ENCODE data around the gene HACD3.

The HACD3 gene

DNA sequence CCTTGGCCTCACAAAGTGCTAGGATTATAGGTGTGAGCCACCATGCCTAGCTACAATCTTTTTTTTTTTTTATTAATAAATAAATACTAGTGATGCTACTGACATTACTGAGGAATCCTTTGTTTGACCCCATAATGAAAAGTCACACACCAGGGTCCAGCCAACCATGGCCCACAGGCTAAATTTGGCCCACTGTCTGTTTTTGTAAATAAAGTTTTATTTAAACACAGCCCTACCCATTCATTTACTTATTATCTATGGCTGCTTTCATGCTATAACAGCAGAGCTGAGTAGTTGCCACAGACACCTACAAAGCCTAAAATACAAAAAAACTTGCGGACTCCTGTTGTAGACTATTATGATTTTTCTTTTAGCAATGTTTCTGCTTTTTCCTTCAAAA lies 73.3 kb downstream of the HACD3 start:
- no peak overlapping the region for H3K4me3 ChIP-seq (ENCODE audit: low read depth, low read length)
- no peaks in the 10 kb centered on the region for H3K27me3 ChIP-seq (ENCODE audit: control insufficient read depth, insufficient read depth, low read length)
- H3K4me2 ChIP-seq (ENCODE audit: low read length): no peak overlapping the region
- no peaks in the 10 kb centered on the region for H3K36me3 ChIP-seq (ENCODE audit: control insufficient read depth, insufficient read depth, low read length)
- H3K79me2 ChIP-seq: no peaks in the 10 kb centered on the region
- H3K9me3 ChIP-seq (ENCODE audit: control insufficient read depth, low read length): no peaks in the 10 kb centered on the region
- no peak overlapping the region for H2AFZ ChIP-seq
- no peaks in the 10 kb centered on the region for H3K4me1 ChIP-seq
- H3K27ac ChIP-seq: no peak overlapping the region
- H3K9ac ChIP-seq: no peak overlapping the region
- TF ChIP-seq, protein P1, sequence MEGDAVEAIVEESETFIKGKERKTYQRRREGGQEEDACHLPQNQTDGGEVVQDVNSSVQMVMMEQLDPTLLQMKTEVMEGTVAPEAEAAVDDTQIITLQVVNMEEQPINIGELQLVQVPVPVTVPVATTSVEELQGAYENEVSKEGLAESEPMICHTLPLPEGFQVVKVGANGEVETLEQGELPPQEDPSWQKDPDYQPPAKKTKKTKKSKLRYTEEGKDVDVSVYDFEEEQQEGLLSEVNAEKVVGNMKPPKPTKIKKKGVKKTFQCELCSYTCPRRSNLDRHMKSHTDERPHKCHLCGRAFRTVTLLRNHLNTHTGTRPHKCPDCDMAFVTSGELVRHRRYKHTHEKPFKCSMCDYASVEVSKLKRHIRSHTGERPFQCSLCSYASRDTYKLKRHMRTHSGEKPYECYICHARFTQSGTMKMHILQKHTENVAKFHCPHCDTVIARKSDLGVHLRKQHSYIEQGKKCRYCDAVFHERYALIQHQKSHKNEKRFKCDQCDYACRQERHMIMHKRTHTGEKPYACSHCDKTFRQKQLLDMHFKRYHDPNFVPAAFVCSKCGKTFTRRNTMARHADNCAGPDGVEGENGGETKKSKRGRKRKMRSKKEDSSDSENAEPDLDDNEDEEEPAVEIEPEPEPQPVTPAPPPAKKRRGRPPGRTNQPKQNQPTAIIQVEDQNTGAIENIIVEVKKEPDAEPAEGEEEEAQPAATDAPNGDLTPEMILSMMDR (IDR thresholded peaks at IDR 0.05): no peak

DNA sequence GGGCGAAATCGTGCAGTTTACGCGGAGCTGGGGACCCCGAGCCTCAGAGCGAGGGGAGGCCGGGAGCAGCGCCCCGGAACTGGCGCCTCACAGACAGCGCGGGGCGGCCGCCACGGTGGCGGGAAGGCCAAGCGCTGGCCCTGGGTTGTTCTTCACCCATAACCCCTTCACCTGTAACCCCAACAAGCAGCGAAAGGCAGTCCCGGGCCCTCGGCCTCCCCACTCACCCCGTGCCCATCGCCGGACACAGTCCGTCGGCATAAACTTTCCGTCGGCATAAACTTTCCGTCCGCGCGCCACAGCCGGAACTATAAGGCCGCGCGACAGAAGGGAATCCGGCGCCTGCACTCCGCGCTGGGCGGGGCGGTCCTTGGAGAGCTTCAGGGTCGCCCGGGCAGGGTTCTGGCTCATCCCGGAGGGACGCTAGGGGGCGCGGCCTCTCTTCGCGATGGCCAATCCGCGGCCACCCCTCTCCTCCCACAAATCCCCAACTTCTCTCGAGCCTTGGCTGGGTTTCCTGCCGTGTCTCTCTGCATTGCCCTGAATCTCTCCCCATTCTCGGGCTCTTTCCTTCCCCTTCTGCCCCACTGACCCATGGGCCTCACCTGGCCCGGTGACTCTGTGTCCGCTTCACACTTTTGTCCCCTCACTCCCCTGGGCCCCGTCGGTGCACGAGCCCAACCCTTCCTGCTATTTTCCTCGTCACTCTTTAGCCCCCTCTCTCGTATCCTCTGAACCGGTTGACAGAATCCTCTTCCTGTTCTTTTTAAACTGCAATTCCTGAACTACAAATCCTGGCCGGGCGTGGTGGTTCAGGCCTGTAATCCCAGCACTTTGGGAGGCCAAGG lies 80.8 kb downstream of the HACD3 start, which contains the start of gene INTS14:
TSS of gene INTS14 (minus strand) at position 261 of the 848 bp plus-strand sequence. CDS start 3,751 bp downstream, outside the sequence.
- Histone ChIP-seq H3K4me3 (ENCODE audit: low read depth, low read length) (peak within 1 kb of the TSS; percentile 75), H3K4me1 (peaks cover 6% of the 10 kb centered on the region), H3K27me3 (ENCODE audit: control insufficient read depth, insufficient read depth, low read length) (no peaks in the 10 kb centered on the region), H3K9me3 (ENCODE audit: control insufficient read depth, low read length) (no peaks in the 10 kb centered on the region), H2AFZ (peak within 1 kb of the TSS; percentile 95), H3K9ac (peak within 1 kb of the TSS; percentile 87), H3K4me2 (ENCODE audit: low read length) (peak within 1 kb of the TSS; percentile 98), H3K27ac (peak within 1 kb of the TSS; percentile 88), H3K79me2 (peaks cover 3% of the 10 kb centered on the region), H3K36me3 (ENCODE audit: control insufficient read depth, insufficient read depth, low read length) (no peaks in the 10 kb centered on the region)
- TF ChIP-seq, protein P1 (IDR thresholded peaks at IDR 0.05): peak; percentile 32

DNA sequence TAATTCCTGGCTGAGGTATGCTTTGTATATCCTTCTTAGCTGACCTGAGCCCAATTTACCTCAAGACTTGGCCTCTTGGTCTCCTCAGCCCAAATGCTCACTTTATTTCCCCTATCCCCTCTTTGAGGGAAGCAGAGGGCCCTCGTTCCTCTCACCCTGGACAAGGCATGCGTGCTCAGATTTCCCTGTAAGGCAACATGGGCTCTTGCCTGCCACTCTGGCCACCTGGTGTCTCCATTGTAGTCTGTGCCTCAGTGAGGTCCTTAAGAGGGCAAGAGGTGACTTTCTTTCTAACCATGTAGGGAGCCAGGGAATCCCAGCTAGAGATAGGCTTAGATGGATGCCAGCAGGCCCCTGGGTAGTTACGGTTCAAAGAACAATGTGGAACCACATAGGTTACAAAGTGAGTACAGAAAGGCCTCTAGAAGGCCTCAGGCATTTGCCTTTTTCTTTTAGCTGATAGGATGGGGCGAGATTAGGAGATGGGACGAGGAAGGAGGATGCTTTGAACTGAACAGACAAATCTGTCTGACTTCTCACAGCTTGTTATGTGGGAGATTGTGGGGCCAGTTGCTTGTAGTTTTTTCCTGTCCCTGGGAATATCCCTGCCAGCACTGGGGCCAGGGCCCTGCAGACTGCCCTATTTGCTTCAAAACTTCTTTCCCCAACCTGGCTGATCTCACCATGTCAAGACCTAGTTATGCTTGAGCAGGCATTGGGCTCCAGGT lies 81.8 kb downstream of the HACD3 start:
- H2AFZ ChIP-seq: peak overlapping the region; percentile 95
- H3K9me3 ChIP-seq (ENCODE audit: control insufficient read depth, low read length): no peaks in the 10 kb centered on the region
- no peak overlapping the region for H3K9ac ChIP-seq
- peak overlapping the region; percentile 88 for H3K27ac ChIP-seq
- H3K27me3 ChIP-seq (ENCODE audit: control insufficient read depth, insufficient read depth, low read length): no peaks in the 10 kb centered on the region
- H3K4me1 ChIP-seq: peaks cover 6% of the 10 kb centered on the region
- H3K79me2 ChIP-seq: peaks cover 3% of the 10 kb centered on the region
- H3K4me2 ChIP-seq (ENCODE audit: low read length): peak overlapping the region; percentile 98
- TF ChIP-seq, protein P1 (IDR thresholded peaks at IDR 0.05): no peak
- no peaks in the 10 kb centered on the region for H3K36me3 ChIP-seq (ENCODE audit: control insufficient read depth, insufficient read depth, low read length)
- peak overlapping the region; percentile 75 for H3K4me3 ChIP-seq (ENCODE audit: low read depth, low read length)

DNA sequence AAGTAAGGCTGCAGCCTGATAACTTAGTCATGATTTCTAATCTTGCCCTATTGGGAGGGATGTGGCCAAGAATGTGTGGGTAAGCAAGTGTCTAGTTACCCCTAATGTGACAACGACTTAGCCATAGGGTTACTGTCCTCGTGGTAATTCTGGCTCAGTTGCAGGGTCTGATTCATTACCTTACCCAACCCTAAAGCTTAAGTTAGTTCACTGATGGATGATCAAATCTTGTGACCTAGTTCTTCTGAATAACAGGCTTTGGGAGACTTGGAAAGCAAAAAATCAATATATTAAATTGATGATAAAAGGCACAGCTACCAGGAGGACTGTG lies 82.3 kb downstream of the HACD3 start:
- Histone ChIP-seq H3K4me3 (ENCODE audit: low read depth, low read length) (no peak overlapping the region), H3K27ac (no peak overlapping the region), H3K36me3 (ENCODE audit: control insufficient read depth, insufficient read depth, low read length) (no peaks in the 10 kb centered on the region), H3K9me3 (ENCODE audit: control insufficient read depth, low read length) (no peaks in the 10 kb centered on the region), H3K9ac (no peak overlapping the region), H3K27me3 (ENCODE audit: control insufficient read depth, insufficient read depth, low read length) (no peaks in the 10 kb centered on the region), H2AFZ (no peak overlapping the region), H3K79me2 (peaks cover 3% of the 10 kb centered on the region), H3K4me1 (peaks cover 6% of the 10 kb centered on the region), H3K4me2 (ENCODE audit: low read length) (no peak overlapping the region)
- TF ChIP-seq, protein P1 (IDR thresholded peaks at IDR 0.05): no peak
